Mammary epithelial cell (primary cell): ENCODE measurements around the gene CD300E.

Source experiments
- CTCF ChIP-seq, 2 donors: IDR thresholded peaks in 1 of 2; conservative IDR thresholded peaks in 1 of 2; 2 replicates each; pipeline ENCODE4 v1.5.1; 2011 to 2012; ENCODE audit warnings: inconsistent platforms in 2 of 2, low read length in 2 of 2, mild to moderate bottlenecking in 2 of 2, control low read depth in 1 of 2, low read depth in 1 of 2; ENCODE audit not compliant: insufficient read depth in 1 of 2; ENCODE audit errors: extremely low read depth in 1 of 2
- EZH2 ChIP-seq: IDR thresholded peaks from 2 replicates; pipeline ENCODE4 v1.6.1; 2012; ENCODE audit warnings: low read length, inconsistent platforms, borderline replicate concordance

- TF ChIP-seq CTCF (conservative IDR thresholded peaks at IDR 0.05 in 1 of 2, IDR thresholded peaks at IDR 0.05 in 1 of 2; ENCODE audit: extremely low read depth in 1 of 2, insufficient read depth in 1 of 2, low read depth in 1 of 2, low read length in 2 of 2), result no peak
- TF ChIP-seq EZH2, result no peak
Observed at GRCh38 chr17:74565126-74565525, 58.4 kb downstream of the CD300E start.
